T-helper 2 cell treated with Interferon-gamma antibody and Interleukin-4, amounts not matched to agents 100 ng/mL and 5 ng/mL, for 36 hours (primary cell): ENCODE results near the gene BAHCC1. TPM values are rescaled to one million over a fixed set of nuclear protein-coding genes. Genes with fewer than 3 reads are reported as not detected.
"Not testable (repeated sequence)": the region's sequence is repeated elsewhere in the genome, so short reads cannot be mapped to it uniquely, and the experiment has no call there.

Experiments
- intact Hi-C: fragments of 100-400 bp; cut with micrococcal nuclease; formaldehyde crosslinking; loops from one replicate; pipeline ENCODE4 v1.15.1; 2023
- total RNA-seq: library from RNA; stranded (reverse); gene quantifications from 2 replicates; pipeline ENCODE4 v1.2.3, GENCODE V29; 2022

Gene BAHCC1
- total RNA-seq = 0.20 and 0.27 TPM in 2 replicates

GRCh38 chr17:81394921-81395599 is at the start of gene BAHCC1:
Gene BAHCC1, plus strand, starts transcription at chr17:81395457. Its CDS starts 4,283 bp downstream, at chr17:81399740.
- intact Hi-C loops = loop anchor here (1.0 to 10.0 kb wide), 3 partner anchors 49 to 117 kb away; partner anchors contain the start of gene ACTG1

- intact Hi-C loops = loop anchor here (1.0 to 2.0 kb wide), 3 partner anchors 41 to 167 kb away; partner anchors contain the start of genes ACTG1 and BAHCC1
Measured at GRCh38 chr17:81346090-81346907, 49.0 kb upstream of the BAHCC1 start.

DNA sequence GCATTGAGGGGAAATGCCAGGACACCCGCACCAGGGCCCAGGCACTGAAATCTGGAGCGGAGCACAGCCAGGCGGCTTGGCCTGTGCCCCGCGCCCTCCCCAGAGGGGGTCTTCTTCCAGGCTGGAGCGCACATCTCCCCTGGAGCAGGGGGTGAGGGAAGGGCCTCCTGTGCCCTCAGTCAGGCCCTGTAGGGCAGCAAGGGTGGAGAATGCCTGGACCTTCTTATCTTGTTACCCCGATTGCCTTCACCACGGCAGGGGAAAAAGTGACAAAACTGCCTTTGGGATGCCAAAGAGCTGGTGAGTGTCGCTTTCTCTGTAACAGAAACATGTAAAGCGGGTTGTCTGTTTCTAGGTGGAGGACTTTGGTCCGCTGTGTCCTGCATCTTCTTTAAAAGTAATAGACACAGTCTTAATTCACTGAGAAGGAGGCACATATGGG is 48.3 kb upstream of the BAHCC1 start:
- intact Hi-C loops = loop anchor here (1.0 to 2.0 kb wide), 3 partner anchors 40 to 166 kb away; partner anchors contain the start of genes ACTG1 and BAHCC1

DNA sequence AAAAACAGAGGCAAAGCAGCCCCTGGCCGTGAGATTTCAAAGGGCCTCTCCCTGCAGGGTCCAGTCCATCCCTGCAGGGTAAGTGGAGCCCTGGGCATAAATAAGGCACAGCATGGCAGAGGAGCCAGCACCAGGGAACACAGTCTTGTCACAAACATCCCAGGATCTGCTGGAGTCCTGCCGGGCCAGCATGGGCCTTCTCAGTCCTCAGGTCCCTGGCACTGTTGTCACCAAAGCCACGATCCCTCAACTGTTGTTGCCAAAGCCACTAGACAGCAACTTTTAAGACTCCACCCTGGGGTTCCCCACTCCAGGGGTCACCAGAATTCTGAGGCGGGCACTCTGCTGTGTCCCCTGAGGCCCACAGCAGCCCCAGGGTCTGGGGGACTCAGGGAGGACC is 47.8 kb upstream of the BAHCC1 start:
- intact Hi-C loops = loop anchor here (2.0 kb wide), 1 partner anchor 165 kb away; the partner anchor contains the start of gene ACTG1

GRCh38 chr17:81348097-81349055 is 46.9 kb upstream of the BAHCC1 start:
- intact Hi-C loops = no loop called here

- intact Hi-C loops = no loop called here
Measured at GRCh38 chr17:81349397-81350319, 45.6 kb upstream of the BAHCC1 start.

- intact Hi-C loops = no loop called here
Measured at GRCh38 chr17:81350320-81350890, 44.9 kb upstream of the BAHCC1 start.

DNA sequence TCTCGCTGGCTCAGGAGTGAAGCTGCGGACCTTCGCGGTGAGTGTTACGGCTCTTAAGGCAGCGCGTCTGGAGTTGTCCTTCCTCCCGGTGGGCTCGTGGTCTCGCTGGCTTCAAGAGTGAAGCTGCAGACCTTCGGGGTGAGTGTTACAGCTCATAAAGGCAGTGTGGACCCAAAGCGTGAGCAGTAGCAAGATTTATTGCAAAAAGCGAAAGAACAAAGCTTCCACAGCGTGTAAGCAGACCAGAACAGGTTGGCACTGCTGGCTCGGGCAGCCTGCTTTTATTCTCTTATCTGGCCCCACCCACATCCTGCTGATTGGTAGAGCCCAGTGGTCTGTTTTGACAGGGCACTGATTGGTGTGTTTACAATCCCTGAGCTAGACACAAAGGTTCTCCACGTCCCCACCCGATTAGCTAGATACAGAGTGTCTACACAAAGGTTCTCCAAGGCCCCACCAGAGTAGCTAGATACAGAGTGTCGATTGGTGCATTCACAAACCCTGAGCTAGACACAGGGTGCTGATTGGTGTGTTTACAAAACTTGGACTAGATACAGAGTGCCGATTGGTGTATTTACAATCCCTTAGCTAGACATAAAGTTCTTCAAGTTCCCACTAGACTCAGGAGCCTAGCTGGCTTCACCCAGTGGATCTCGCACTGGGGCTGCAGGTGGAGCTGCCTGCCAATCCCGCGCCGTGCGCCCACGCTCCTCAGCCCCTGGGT is 43.8 kb upstream of the BAHCC1 start:
- intact Hi-C loops = not testable (repeated sequence)

DNA sequence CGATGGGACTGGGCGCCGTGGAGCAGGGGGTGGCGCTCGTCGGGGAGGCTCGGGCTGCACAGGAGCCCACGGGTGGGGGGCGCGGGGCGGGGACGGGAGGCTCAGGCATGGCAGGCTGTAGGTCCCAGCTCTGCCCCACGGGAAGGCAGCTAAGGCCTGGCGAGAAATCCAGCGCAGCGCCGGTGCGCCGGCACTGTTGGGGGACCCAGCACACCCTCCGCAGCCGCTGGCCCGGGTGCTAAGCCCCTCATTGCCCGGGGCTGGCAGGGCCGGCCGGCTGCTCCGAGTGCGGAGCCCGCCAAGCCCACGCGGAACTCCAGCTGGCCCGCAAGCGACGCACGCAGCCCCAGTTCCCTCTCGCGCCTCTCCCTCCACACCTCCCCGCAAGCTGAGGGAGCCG is 43.2 kb upstream of the BAHCC1 start:
- intact Hi-C loops = not testable (repeated sequence)

DNA sequence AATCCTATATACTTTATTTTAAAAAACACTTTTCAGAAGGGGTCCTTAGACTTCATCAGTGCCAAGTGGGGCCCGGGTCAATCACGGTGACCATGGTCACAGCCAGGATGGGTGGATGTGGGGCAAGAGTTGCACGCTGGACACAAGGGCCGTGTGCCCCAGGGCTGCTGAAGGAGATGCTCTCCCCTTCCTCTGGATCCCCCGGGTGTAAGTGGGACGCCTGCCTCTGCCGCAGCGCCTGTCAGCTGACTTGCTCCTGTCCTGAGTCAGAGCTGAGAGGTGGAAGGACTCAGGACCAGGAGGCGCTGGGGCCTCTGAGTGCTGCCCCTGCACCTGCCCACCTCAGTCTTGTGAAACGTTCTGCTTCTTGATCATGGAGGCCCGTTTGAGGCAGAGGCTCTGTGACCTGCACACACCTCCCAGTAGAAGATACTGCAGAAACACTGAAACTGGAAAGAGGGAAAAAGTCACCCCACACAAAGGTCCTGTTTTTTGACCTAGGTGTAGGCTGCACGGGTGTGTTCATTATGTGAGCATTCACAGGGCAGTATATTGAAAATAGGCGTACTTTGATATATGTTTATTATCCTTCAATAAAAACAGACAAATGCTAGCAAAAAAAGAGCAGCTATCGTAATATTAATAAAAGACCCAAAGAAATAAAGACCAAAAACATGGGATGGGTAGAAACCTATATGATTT is 40.9 kb upstream of the BAHCC1 start:
- intact Hi-C loops = no loop called here

DNA sequence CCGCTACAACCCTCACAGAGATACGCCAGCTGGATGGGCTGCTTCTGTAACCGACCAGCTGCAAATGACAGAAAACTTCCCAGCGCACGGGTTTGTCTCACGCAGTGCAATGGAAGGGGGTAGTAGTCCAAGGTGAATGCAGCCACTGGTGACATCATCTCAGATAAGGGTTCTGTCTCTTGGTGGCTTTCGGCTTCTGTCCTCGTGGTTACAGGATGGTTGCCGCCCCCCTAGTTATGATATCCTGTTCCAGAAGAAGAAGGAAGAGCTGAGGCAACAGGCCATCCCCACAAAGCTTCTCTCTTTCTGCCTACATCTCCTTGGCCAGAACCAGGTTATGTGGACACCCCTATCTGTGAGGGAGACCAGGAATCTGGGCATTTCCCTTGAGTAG is 40.3 kb upstream of the BAHCC1 start:
- intact Hi-C loops = no loop called here

- intact Hi-C loops = no loop called here
Measured at GRCh38 chr17:81359218-81359617, 36.0 kb upstream of the BAHCC1 start.

- intact Hi-C loops = not testable (repeated sequence)
Measured at GRCh38 chr17:81362001-81362400, 33.3 kb upstream of the BAHCC1 start.

GRCh38 chr17:81364278-81365147 is 30.7 kb upstream of the BAHCC1 start:
- intact Hi-C loops = no loop called here

- intact Hi-C loops = no loop called here
Measured at GRCh38 chr17:81365148-81365600, 30.1 kb upstream of the BAHCC1 start.

DNA sequence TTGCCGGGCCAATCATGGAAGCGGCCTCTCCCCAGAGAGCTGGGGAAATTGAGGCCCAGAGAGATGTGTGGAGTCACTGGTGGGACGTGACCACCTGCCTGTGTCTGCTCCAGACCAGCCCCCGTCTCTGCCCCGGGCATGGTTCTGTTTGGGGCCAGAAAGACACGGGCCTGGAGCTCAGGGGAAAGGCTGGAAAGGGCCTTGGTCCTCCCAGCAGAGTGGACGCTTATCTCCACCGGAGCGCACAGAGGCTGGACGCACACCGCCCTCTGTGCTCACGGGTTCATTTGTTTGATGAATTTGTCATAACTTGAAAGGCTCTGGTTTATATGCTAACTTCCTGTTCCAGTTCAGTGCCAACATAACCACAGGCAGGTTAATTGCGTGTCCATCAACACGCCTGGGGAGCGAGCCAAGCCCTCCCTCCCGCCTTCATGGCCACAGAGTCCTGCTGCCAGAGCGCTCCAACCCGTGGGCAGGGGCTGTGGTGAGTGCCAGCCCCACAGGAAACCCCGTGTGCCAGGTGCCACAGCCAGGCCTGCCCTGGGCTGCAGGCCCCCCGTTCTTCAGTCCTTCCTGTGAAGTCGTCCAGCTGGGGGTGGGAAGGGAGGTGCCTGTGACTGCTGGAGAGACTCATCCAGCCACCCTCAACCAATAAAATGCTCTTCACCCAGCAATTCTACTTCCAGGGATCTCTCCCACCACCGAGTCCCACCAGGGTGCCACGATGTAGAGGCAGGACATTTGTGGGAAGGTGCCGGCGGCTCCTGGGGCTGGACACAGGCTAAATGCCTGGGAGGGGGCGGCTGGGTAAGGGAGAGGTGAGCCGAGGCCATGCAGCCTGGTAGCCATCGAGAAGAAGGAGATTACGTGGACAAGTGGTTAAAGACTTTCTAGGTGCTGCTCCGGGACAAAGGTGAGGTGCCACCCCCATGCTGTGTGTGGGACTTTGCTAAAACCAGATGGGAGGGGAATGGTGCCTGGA is 29.4 kb upstream of the BAHCC1 start:
- intact Hi-C loops = no loop called here
